Hepatocyte (in vitro differentiated cells): ENCODE measurements around the gene PSD2. TPM values are rescaled to one million over a fixed set of nuclear protein-coding genes. Genes with fewer than 3 reads are reported as not detected.

ENCODE experiments used
- DNase-seq: peaks from one replicate; pipeline ENCODE4 v3.0.0-alpha.2; 2016; ENCODE audit warnings: low spot score
- H2AFZ ChIP-seq: fragments of 200-600 bp; sonication (generic); 2 replicates; pipeline ENCODE4 v1.6.0; 2016; ENCODE audit warnings: antibody characterized with exemption, mild to moderate bottlenecking
- H3K27ac ChIP-seq: fragments of 200-600 bp; sonication (generic); 2 replicates; pipeline ENCODE4 v1.5.1; 2016; ENCODE audit warnings: mild to moderate bottlenecking
- H3K27me3 ChIP-seq: fragments of 200-600 bp; sonication (generic); 2 replicates; pipeline ENCODE4 v1.6.1; 2016
- H3K36me3 ChIP-seq: fragments of 200-600 bp; sonication (generic); replicated peaks from 2 replicates; pipeline ENCODE4 v1.5.1; 2016; ENCODE audit warnings: low read depth; ENCODE audit not compliant: insufficient read depth
- H3K4me1 ChIP-seq: fragments of 200-600 bp; sonication (generic); 2 replicates; pipeline ENCODE4 v1.5.1; 2016; ENCODE audit warnings: mild to moderate bottlenecking, moderate library complexity; ENCODE audit not compliant: insufficient read depth
- H3K4me2 ChIP-seq: fragments of 200-600 bp; sonication (generic); 2 replicates; pipeline ENCODE4 v1.6.0; 2016
- H3K4me3 ChIP-seq: fragments of 200-600 bp; sonication (generic); 2 replicates; pipeline ENCODE4 v1.5.1; 2016; ENCODE audit warnings: mild to moderate bottlenecking
- H3K79me2 ChIP-seq: fragments of 200-600 bp; sonication (generic); 2 replicates; pipeline ENCODE4 v1.6.0; 2017; ENCODE audit warnings: mild to moderate bottlenecking
- H3K9me2 ChIP-seq: fragments of 200-600 bp; sonication (generic); replicated peaks from 2 replicates; pipeline ENCODE4 v1.6.0; 2017; ENCODE audit warnings: mild to moderate bottlenecking; ENCODE audit not compliant: insufficient read depth
- H3K9me3 ChIP-seq: fragments of 200-600 bp; sonication (generic); 2 replicates; pipeline ENCODE4 v1.5.1; 2016; ENCODE audit warnings: low read depth, mild to moderate bottlenecking
- H4K20me1 ChIP-seq: fragments of 200-600 bp; sonication (generic); 2 replicates; pipeline ENCODE4 v1.6.0; 2016; ENCODE audit warnings: mild to moderate bottlenecking; ENCODE audit not compliant: insufficient read depth, poor library complexity, severe bottlenecking
- CTCF ChIP-seq: fragments of 200-600 bp; sonication (generic); IDR thresholded peaks from 2 replicates; pipeline ENCODE4 v1.5.1; 2016; ENCODE audit warnings: antibody characterized with exemption, mild to moderate bottlenecking; ENCODE audit not compliant: poor library complexity
- EZH2 ChIP-seq: fragments of 200-600 bp; sonication (generic); IDR thresholded peaks from 2 replicates; pipeline ENCODE4 v1.6.1; 2016; ENCODE audit warnings: antibody characterized with exemption, mild to moderate bottlenecking, borderline replicate concordance
- EZH2phosphoT487 ChIP-seq: fragments of 200-600 bp; sonication (generic); IDR thresholded peaks from one replicate; pipeline ENCODE4 v1.6.1; 2018; ENCODE audit warnings: antibody characterized with exemption, mild to moderate bottlenecking, low read depth, moderate library complexity; ENCODE audit not compliant: unreplicated experiment, severe bottlenecking
- WGBS: methylation state at CpG from one replicate; pipeline ENCODE4 v1.1.6; 2016; ENCODE audit warnings: low lambda C conversion rate; ENCODE audit errors: missing lambda C conversion rate; 5-methylcytosine and 5-hydroxymethylcytosine counted together
- polyA plus RNA-seq: library from polyadenylated mRNA; unstranded; fragments of >200 nt; fragmentation: Nextera tagmentation; extraction: Ambion mirVana; gene quantifications from 2 replicates; pipeline ENCODE4 v1.2.1, GENCODE V29; 2016
- total RNA-seq: library from RNA; depleted of rRNA; stranded (reverse); fragments of >200 nt; gene quantifications from 2 replicates; pipeline ENCODE4 v1.2.3, GENCODE V29; 2014

Gene PSD2
- total and polyA plus RNA-seq, 2 experiments from 2014 or later = not detected

GRCh38 chr5:139776861-139777260 lies 18.7 kb upstream of the PSD2 start:
- H3K9me3 ChIP-seq = no peaks in the 10 kb centered on the region
- no peaks in the 10 kb centered on the region for H3K9me2 ChIP-seq
- DNase-seq = no peak
- H3K27me3 ChIP-seq = peaks cover 5% of the 10 kb centered on the region
- H3K4me1 ChIP-seq = no peaks in the 10 kb centered on the region
- H4K20me1 ChIP-seq = no peaks in the 10 kb centered on the region
- 100% methylated on average over 1 of the region's 1 CpG for WGBS
- no peak overlapping the region for H3K27ac ChIP-seq
- no peak overlapping the region for H3K4me3 ChIP-seq
- no peak overlapping the region for H3K4me2 ChIP-seq
- no peak for TF ChIP-seq EZH2phosphoT487
- no peaks in the 10 kb centered on the region for H3K36me3 ChIP-seq
- H3K79me2 ChIP-seq = no peaks in the 10 kb centered on the region
- no peak overlapping the region for H2AFZ ChIP-seq

GRCh38 chr5:139783436-139783965 lies 12.1 kb upstream of the PSD2 start:
- Histone ChIP-seq H3K4me1 (peaks cover 3% of the 10 kb centered on the region), H3K27me3 (peaks cover 10% of the 10 kb centered on the region), H3K9me3 (no peaks in the 10 kb centered on the region), H2AFZ (no peak overlapping the region), H3K4me3 (no peak overlapping the region), H3K4me2 (no peak overlapping the region), H3K27ac (no peak overlapping the region), H3K9me2 (no peaks in the 10 kb centered on the region), H3K36me3 (no peaks in the 10 kb centered on the region), H4K20me1 (no peaks in the 10 kb centered on the region), H3K79me2 (no peaks in the 10 kb centered on the region)
- DNase-seq = no peak
- TF ChIP-seq EZH2phosphoT487 (no peak), EZH2 (no peak), CTCF (no peak)
- WGBS = 76% methylated on average over 7 of the region's 7 CpGs

GRCh38 chr5:139784488-139784887 lies 11.1 kb upstream of the PSD2 start:
- H3K27me3 ChIP-seq = peaks cover 15% of the 10 kb centered on the region
- DNase-seq = no peak
- H4K20me1 ChIP-seq = no peaks in the 10 kb centered on the region
- H3K4me1 ChIP-seq = peaks cover 3% of the 10 kb centered on the region
- H3K9me3 ChIP-seq = no peaks in the 10 kb centered on the region
- WGBS = 84% methylated on average over 3 of the region's 3 CpGs
- H3K79me2 ChIP-seq = no peaks in the 10 kb centered on the region
- H3K4me2 ChIP-seq = no peak overlapping the region
- no peaks in the 10 kb centered on the region for H3K9me2 ChIP-seq
- H2AFZ ChIP-seq = no peak overlapping the region
- H3K27ac ChIP-seq = no peak overlapping the region
- TF ChIP-seq EZH2phosphoT487 (no peak), CTCF (no peak), EZH2 (no peak)
- no peak overlapping the region for H3K4me3 ChIP-seq
- no peaks in the 10 kb centered on the region for H3K36me3 ChIP-seq

GRCh38 chr5:139787257-139787567 lies 8.4 kb upstream of the PSD2 start:
- 28% methylated on average over 5 of the region's 5 CpGs for WGBS
- H3K4me1 ChIP-seq = peaks cover 3% of the 10 kb centered on the region
- no peaks in the 10 kb centered on the region for H3K79me2 ChIP-seq
- H3K27ac ChIP-seq = no peak overlapping the region
- H3K4me2 ChIP-seq = no peak overlapping the region
- peaks cover 21% of the 10 kb centered on the region for H3K27me3 ChIP-seq
- H3K4me3 ChIP-seq = no peak overlapping the region
- no peaks in the 10 kb centered on the region for H4K20me1 ChIP-seq
- H3K9me2 ChIP-seq = no peaks in the 10 kb centered on the region
- DNase-seq = no peak
- no peaks in the 10 kb centered on the region for H3K36me3 ChIP-seq
- no peak for TF ChIP-seq CTCF
- TF ChIP-seq EZH2 = no peak
- TF ChIP-seq EZH2phosphoT487 = no peak
- H2AFZ ChIP-seq = no peak overlapping the region
- no peaks in the 10 kb centered on the region for H3K9me3 ChIP-seq
